Caki2 (cell line): ENCODE results near the gene GLI2. TPM values are rescaled to one million over a fixed set of nuclear protein-coding genes. Genes with fewer than 3 reads are reported as not detected.

Source experiments
- DNase-seq: peaks from one replicate; pipeline ENCODE4 v3.0.0-alpha.2; 2015; ENCODE audit warnings: low read depth
- in situ Hi-C: cut with HindIII; loops from 2 replicates; pipeline ENCODE4 v1.10.0; 2016; ENCODE audit warnings: low sequenced_read_pairs, low pct_unique_long_range_greater_than_20kb, mixed read lengths
- total RNA-seq: library from RNA; depleted of rRNA; stranded (reverse); fragments of >200 nt; shearing (Covaris generic); gene quantifications from 2 replicates; pipeline ENCODE4 v1.2.3, GENCODE V29; 2014; ENCODE audit warnings: low replicate concordance

GLI2 gene
- total RNA-seq, 1 experiment from 2014 or later = 0.44 TPM

DNA sequence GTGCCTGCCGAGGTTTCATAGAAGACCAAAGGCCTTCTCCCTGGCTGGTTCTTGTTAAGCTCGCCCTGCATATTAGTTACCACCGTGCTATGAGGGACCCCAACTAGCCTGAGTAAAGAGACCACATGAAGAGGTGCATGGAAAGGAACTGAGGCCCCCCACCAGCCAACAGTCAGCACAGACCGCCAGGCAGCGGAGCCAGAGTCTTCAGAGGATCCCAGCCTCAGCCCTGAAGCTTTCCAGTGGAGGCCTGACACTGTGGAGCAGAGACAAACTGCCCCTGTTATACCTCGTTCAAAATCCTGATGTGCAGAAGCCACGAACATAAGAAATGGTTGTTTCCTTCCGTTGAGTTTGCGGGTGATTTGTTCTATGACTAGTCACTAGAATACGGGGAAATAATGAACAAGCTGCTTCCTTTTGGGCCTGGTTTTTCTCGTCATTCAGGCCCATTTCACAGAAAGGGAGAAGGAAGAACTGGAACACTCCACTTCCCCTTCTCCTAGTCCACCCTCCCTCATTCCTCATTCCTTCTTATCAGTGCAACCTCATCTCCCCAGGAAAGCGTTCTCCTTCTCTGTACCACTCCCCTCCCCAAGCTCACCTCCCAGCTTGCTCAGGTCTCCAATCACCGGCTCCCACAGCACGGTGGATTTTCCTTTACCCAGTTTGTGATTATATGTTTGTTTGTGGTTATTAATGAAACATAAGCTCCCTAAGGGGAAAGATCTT is 3.0 kb upstream of the GLI2 start:
- in situ Hi-C loops = no loop called here
- DNase-seq = no peak

DNA sequence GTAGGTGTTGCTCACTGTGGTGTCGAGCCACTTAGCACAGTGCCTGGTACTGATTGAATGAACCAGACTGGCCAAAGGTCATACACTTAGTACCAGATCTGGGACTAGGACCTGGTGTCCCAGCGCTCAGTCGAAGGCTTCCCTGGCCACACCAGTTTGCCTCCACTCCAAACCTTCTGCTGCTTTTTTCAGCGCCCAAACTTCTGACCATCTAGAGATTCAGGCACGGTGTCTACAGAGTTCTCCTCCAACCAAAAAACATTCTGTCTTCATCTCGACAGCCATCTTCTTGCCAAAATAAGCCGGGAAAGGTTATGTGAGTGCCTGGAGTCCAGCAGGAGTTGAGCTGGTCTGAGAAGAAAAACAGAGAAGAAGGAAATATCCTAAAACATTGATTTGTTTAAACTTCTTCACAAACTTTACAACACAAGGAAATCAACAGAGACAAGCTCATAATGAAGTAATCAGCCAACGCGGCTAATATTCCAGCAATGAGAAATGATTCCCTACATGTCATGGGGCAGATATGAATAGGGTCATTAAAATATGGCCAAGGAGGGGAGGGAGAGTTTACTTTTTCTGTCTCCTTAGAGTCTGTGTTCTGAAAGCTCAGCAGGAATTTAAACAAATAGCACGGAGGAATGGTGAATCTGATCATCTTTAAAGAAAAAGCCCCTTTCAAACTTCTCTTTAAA is 2.3 kb upstream of the GLI2 start:
- in situ Hi-C loops = no loop called here
- no peak for DNase-seq

DNA sequence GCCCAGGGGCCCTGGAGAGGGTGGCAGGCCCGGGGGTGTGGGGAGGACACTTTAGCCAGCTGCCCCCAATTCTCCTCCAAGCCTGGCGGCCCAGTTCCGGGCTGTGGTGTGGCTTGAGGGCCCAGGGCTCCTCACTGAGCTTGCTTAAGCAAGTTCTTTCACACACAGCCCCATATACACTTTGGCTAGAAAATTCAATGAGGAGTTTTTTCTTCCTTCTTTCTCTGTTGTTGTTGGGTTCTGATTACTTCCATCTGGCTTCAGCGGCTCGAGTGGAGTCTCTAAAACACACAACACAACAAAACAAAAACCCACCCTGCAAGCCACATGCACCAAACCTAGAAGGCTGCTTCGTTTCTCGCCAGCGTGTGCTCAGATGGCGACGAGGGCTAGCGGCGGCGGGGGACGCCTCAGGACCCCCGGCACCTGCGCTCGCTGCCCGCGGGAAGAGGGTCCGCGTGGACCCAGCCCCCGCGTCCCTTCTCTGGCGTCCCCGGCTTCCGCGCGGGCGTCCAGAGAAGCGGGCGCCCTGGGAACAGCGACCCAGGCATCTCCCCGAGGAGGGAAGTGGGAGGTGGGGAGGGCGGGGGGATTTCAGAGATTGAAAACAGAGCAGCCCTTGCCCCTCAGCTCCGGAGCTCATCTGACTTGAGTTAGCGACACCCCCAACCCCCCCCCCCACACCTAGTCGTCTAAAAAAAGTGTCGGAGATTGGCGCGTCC is 577 bp upstream of the GLI2 start:
- in situ Hi-C loops = no loop called here
- no peak for DNase-seq

DNA sequence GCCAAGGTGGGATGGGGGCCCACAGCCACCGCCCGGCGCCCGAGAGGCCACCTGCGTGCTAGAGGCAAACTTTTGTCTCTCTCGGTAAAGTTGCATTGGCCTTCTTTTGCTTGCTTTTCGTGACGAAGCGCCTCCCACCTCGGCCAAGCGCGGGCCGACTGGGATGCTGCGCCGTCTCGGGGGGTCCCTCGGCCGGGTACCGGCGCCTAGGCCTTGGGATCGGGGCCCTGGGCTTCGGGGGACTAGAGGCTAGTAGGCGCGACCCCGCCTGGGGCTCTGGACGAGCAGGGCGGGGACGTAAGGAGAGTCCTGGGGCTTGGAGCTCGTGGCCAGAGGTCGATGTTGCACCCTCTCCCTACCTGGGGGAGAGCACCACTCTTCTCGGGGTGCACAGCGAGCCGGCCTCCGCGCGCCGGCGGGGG is 545 bp downstream of the GLI2 start:
- DNase-seq = no peak

DNA sequence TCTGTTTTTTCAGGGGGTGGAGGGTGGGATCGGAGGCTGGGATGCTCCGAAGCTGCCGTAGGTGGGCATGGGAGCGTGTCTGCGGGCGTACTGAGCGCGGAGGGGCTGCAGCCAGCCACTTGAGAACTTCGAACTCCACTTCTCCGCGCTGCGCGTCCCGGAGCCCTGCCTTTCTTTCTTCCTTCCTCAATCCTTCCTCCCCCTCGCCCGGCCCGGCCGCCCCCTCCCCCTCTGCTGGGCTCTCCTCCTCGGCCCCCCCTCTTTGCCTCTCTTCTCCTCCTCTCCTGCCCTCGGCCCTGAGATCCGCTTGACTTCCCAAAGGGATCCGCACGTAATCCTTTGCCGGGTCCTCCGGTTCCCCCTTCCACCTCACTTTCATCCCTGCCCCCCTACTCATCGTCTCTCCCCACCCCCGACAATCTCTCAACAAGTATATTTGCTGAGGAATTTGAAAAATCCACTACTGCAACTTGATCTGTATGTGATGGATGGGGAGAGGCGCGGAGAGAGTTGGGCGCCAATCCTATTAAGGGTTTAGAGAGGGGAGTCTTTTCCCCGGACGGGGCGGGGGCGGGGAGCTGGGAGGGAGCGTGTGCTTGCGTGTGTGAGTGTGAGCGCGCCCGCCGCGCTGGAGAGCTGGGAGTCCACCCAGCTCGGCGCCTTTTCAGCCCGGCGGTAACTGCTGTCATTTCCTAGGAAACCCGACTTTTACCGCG is 1.1 kb downstream of the GLI2 start:
- DNase-seq = peak; percentile 25

More for the DNA sequence above, 545 bp downstream of the GLI2 start:
- in situ Hi-C loops = no loop called here

DNA sequence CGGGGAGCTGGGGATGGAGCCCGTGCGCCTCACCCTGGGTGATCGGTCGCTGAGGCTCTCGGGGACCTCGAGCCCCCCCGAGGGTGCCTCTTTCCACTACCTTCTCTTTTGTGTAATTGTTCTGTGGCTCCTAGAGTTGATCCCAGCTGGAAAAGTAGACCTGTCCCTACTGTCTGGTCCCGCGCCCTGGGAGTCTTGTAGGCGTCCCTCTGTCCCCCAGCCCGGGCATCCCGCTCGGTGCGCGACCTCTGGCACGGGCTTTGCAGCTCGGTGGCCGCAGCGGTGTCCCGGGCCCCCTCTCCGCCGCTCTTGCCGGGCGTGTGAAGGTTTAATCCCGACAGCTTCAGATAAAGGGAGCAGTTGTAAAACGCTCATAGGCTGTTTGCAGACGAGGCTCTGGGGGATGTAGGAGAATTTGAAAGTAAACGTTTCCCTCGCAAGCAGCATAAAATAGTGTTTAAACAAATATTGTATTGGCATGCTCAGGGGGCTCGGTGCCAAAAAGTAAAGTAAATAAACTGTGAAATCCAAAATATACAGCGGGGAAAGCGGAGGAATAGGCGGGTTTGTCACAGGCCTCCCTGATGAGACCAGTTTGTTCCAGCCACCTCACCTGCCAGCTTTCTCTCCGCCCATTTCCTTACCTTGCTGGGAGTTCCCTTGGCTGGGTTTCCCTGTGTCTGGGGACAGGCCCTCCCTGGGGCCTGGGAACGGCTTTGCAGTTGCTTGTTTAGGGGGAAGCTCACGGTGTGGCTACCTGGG is 1.9 kb downstream of the GLI2 start:
- no peak for DNase-seq
- in situ Hi-C loops = no loop called here

More for the DNA sequence above, 1.1 kb downstream of the GLI2 start:
- in situ Hi-C loops = no loop called here

DNA sequence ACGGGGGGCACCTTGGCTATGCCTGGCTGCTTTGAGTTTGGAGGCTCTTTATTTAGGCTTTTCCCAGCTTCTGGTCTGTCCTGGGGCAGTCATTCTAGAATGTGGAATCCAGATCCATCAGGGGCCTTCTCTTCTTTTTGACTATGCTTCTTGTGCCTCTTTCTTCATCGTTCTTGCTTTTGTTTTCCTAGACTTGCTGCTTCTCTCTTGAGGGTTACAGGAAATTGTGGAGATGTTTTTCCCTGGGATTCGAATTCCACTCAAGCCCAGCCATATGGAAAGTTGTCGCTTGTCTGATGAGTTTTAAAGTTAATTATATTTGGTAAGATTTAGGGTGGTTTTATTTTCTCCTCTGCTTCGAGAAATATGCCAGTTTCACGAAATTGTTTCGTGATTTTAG is 2.4 kb downstream of the GLI2 start:
- in situ Hi-C loops = no loop called here
- DNase-seq = no peak

DNA sequence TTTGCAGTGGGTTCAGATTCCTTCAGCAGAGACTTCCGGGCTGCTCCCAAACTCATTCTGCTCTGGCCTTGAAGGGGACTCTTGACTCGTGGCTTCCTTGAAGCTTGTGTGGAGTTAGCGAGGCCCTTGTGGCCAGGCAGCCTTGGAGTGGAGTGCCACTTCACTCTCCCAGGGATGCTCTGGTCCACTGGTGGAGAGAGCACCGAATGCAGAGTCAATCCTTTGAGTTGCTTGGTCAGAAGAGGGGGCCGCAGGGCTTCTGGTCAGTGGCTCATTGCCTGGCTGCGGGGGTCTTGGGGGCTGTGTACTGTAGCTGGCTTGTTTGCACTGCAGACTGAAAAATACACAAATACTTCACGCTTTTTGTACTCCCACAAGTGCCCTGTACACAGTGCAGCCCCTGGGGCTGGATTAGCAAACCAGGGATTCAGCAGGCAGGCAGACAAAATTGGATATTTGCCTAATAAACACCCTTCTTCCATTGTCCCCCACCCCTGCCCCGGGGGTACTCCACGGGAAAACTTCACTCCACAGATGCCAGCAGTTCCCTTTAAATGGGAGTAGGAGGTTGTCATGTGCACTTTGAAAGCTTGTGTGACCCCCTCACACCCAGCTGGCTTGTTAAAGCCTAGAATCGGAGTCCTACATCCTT is 3.2 kb downstream of the GLI2 start:
- in situ Hi-C loops = no loop called here
- no peak for DNase-seq

DNA sequence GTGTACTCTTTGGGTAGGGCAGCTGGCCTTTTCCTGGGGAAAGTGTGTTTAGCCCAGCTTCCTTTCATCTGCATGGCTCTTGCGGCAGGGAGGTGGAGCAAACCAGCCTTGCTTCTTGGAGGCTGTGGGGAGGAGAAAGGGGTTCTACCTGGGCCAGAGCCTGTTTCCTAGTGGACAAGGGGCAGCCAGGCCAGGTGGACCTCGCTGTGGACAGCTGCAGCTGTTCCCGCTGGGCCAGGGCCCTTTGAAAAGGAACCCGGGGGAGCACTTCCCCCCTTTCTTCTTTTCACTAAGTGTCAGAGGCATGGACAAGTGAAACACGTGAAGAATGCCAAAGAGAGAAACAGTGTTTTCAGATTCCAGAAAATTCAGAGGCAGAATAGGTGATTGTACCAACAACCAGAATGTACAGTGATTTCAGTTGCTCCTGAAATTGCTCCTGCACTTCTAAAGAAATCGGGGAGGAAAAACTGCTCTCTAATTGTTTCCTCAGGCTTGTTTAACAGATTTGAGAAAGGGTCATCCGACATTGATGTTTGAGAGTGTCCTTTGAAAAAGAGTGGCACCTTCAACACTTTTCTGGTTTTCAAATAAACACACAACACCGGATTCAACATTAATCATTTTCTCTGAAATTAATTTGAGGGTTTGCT is 3.9 kb downstream of the GLI2 start:
- no peak for DNase-seq
- in situ Hi-C loops = no loop called here

DNA sequence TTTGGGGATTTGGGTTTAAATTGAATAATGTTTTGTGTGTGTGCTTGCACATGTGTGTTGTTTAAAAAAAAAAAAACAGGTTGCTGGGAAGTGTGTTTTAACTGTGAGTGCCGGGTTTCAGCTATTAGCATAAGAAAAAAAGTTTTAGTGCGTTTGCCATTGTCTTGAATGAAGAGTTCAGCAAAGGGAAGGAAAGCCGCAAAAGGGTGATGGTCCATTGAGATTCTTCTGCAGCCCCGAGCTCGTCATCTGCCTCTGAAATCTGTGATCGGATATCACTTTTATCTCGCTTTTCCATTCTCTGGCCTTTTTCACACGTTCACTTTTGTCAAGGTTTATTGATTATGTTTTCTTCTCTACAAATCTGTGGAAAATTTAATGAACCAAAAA is 4.7 kb downstream of the GLI2 start:
- in situ Hi-C loops = no loop called here
- no peak for DNase-seq

DNA sequence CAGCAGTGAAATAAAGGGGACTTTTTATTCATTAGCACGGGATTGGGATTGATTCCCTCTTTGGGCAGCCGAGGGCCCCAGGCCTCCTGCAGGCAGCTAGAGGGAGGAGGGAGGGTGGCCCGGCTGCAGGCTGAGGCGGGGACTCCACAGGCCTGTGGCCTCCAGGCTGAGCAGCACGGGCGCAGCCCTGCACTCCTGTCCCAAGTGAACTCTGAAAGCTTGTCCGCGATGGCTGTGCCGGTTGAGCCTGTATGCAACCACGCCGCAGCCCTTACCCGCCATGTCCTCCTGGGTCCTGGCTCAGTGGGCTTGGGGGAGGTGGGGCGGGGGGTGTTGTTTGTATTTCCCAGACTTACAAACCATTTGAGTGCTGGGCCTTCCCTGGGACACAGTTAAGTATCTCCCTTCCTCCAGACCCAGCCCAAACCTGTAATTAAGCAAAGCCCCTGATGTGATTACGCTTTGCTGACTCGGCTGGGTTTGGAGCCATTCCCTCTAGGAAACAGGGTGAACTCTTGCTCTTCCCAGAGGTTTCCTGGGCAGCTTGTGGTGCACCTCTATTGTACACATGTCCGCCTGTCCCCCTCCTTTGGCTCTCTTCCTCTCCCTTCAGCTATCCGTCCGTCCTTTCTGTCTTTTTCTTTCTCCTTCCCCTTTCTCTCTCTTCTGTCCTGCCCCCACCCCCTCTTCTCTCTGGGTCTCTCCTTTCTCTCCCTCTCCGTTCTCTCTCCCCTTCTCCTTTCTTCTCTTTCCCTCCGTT is 5.3 kb downstream of the GLI2 start:
- no peak for DNase-seq
- in situ Hi-C loops = no loop called here

DNA sequence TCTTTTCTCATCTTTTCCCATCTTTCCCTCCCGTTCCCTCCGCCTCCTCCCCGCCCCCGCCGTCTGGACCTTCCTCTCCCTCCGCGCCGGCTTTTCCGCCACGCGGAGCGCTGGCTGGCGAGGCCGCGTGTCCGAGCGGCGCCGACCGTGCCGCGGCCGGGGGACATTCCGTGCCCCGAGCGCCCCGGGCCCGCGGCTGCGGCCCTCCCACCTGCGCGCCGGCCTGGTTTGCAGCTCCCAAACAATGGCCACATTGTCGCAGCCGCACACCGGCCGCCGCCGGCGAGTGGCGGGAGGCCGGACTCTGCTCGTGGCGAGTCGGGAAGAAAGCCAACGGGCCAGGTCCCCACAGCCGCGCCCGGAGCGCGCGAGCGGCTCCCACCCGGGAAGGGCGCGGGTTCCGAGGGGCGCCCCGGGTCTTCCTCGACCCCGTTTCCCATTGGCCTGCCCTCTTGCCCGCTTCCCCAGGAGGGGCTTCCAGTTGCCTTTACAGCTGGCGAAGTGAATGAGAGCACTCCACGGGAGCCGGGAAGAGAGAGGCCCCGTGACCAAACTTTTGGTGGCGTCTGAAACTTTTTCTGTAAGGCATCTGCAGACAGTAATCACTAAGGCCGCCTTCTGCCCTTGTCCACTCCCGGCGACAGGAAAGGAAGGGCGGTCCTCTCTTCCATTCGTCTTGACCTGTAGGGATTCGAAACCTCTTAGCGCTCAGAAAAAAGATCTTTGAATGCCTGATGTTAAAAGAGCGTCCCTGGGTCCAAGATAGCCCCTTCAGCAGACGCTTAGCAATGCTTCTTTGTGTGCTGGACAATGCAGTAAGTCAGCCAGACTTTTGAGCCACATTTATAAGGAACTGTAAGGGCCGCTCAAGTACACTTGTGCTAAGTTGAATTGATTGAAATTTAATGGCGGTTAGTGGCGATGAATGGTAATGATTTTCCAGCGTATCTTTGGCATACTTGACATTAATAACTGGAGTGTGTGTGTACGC is 6.2 kb downstream of the GLI2 start:
- no peak for DNase-seq
- in situ Hi-C loops = no loop called here

DNA sequence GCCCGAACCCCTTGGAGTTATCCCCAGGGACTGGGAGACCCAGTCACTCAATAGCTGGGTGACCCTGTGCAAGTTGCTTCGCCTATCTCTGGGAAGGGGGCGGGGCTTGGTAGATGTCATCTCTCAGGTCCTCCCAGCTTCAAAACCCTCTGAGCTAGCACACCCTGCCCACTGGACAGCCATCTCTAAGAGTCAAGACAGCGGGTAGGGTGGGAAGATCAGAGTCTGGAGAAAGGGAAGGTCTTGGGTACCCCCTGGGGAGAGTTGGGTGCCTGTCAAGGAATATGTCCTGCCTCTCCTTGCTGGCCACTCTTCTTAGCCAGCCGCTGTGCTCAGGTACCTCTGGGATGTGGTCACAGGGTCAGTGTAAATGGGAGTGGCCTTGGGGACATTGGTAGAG is 8.0 kb downstream of the GLI2 start:
- no peak for DNase-seq
- in situ Hi-C loops = no loop called here

DNA sequence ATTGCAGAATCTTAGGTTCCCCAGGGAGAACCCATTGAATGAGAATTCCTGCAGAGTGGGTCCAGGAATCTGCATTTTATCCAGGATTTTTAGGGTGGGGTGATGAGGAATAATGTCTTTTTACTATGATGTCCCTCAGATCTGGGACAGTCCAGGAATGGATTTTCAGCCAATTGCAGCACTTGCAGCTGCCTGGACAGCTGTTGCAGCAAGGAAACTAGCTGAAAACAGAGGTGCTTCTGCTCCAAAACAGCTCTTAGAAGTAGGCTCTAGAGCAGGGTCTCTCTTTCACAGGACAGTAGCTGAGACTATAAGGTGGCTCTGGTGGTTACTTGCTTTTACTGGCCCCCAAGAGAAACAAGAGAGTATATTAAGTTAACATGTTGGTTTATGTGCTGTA is 9.1 kb downstream of the GLI2 start:
- in situ Hi-C loops = no loop called here
- DNase-seq = no peak

DNA sequence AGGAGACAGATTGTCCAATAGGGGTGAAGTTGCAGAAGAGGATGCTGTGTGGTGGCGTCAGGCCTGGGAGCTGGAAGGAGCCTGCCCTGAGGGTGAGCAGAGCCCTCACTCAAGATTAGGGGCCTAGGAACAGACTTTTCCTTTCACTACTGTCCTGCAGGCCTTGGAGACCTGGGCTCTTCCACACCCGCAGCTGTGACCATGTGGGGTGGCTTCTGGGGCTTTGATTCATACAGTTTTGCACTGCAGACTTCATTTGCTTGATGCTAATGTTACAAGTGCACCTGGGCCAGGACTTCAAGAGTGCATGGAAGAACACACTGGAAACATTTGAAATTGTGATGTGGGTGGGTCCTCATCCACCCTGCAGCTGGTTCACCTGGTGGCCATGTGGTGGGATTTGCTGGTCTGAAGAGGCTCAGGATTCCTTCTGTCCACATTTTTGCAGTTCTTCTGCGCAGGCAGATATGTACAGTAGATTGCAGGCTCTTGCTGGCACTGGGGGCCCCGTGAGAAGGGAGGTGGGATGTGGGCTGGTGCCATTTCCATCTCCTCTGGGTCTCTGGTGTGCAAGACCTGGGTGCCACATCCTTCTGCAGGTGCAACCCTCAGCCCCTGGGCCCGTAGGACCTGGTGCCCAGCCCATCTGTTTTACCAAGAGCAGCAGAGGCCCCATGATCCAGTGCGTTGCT is 9.9 kb downstream of the GLI2 start:
- in situ Hi-C loops = no loop called here

More for the DNA sequence above, 9.9 kb downstream of the GLI2 start:
- no peak for DNase-seq
